ENCODE data around the gene C16orf87. TPM values are rescaled to one million over a fixed set of nuclear protein-coding genes. Genes with fewer than 3 reads are reported as not detected.

C16orf87 gene
- total and polyA plus RNA-seq, 8 donors: 1.3 to 16.2 (median 3.9) TPM; not detected in 1

GRCh38 chr16:46866286-46866685, 35.3 kb upstream of the C16orf87 start:
- Histone ChIP-seq H3K4me3 (no peak overlapping the region), H3K27me3 (no peaks in the 10 kb centered on the region), H3K27ac (no peak overlapping the region), H3K36me3 (no peaks in the 10 kb centered on the region), H3K4me1 (peaks cover 0 to 4% (median 0%) of the 10 kb centered on the region in 4 donors), H3K9me3 (no peaks in the 10 kb centered on the region)
- no peak for TF ChIP-seq CTCF (IDR thresholded peaks at IDR 0.05)
- no peak for TF ChIP-seq POLR2AphosphoS5 (IDR thresholded peaks at IDR 0.05)
- TF ChIP-seq POLR2A (IDR thresholded peaks at IDR 0.05): no peak
- no peak for TF ChIP-seq EP300 (IDR thresholded peaks at IDR 0.05)
- intact Hi-C loops (cut with DNase I; ENCODE audit: low total_unique reads): no loop called here
- 71 to 87% (median 79%) methylated on average over 1 of the region's 1 CpG for WGBS, 5 donors
- no peak for DNase-seq

- Histone ChIP-seq H3K36me3 (no peaks in the 10 kb centered on the region), H3K4me1 (no peaks in the 10 kb centered on the region), H3K27ac (peak overlapping the region in 3 of 5 donors; percentile 37 to 79 (median 53)), H3K4me3 (no peak overlapping the region), H3K27me3 (no peaks in the 10 kb centered on the region), H3K9me3 (no peaks in the 10 kb centered on the region)
- intact Hi-C loops (cut with DNase I; ENCODE audit: low total_unique reads): no loop called here
- TF ChIP-seq EP300 (IDR thresholded peaks at IDR 0.05) (no peak), POLR2AphosphoS5 (IDR thresholded peaks at IDR 0.05) (no peak), CTCF (IDR thresholded peaks at IDR 0.05) (no peak), POLR2A (IDR thresholded peaks at IDR 0.05) (no peak)
- WGBS, 5 donors: 81 to 90% (median 85%) methylated on average over 16 of the region's 16 CpGs
- no peak for DNase-seq
Observed at GRCh38 chr16:46862555-46863447, 31.8 kb upstream of the C16orf87 start.

- Histone ChIP-seq H3K27ac (peak overlapping the region in 3 of 5 donors; percentile 12 to 31 (median 16)), H3K27me3 (no peaks in the 10 kb centered on the region), H3K9me3 (no peaks in the 10 kb centered on the region), H3K4me3 (no peak overlapping the region), H3K36me3 (no peaks in the 10 kb centered on the region), H3K4me1 (peaks cover 0 to 25% (median 17%) of the 10 kb centered on the region in 4 donors)
- TF ChIP-seq EP300 (IDR thresholded peaks at IDR 0.05) (no peak), POLR2A (IDR thresholded peaks at IDR 0.05) (no peak), POLR2AphosphoS5 (IDR thresholded peaks at IDR 0.05) (no peak), CTCF (IDR thresholded peaks at IDR 0.05) (no peak)
- intact Hi-C loops (cut with DNase I; ENCODE audit: low total_unique reads): no loop called here
- 59 to 84% (median 81%) methylated on average over 5 of the region's 5 CpGs for WGBS, 5 donors
- peak in 1 of 2 donors; percentile 56 for DNase-seq
Observed at GRCh38 chr16:46859719-46860152, 28.8 kb upstream of the C16orf87 start.

GRCh38 chr16:46858151-46858550, 27.2 kb upstream of the C16orf87 start:
- no peak for DNase-seq
- intact Hi-C loops (cut with DNase I; ENCODE audit: low total_unique reads): no loop called here
- peaks cover 5 to 37% (median 19%) of the 10 kb centered on the region in 4 donors for H3K4me1 ChIP-seq
- TF ChIP-seq POLR2AphosphoS5 (IDR thresholded peaks at IDR 0.05): no peak
- no peak for TF ChIP-seq CTCF (IDR thresholded peaks at IDR 0.05)
- no peak for TF ChIP-seq EP300 (IDR thresholded peaks at IDR 0.05)
- no peak for TF ChIP-seq POLR2A (IDR thresholded peaks at IDR 0.05)
- H3K4me3 ChIP-seq: no peak overlapping the region
- no peaks in the 10 kb centered on the region for H3K9me3 ChIP-seq
- peak overlapping the region in 1 of 5 donors; percentile 54 for H3K27ac ChIP-seq
- 94 to 96% (median 95%) methylated on average over 6 of the region's 6 CpGs for WGBS, 5 donors
- no peaks in the 10 kb centered on the region for H3K27me3 ChIP-seq
- no peaks in the 10 kb centered on the region for H3K36me3 ChIP-seq

All from stomach (tissue), 9 donors.